PC-9 (cell line): ENCODE data around the gene POGLUT3. TPM values are rescaled to one million over a fixed set of nuclear protein-coding genes. Genes with fewer than 3 reads are reported as not detected.

Experiments used
- BruUV-seq: library from RNA; stranded (reverse); fragments of 400-500 nt; replicated peaks from 2 replicates; lab custom pipeline; 2021; lab: Mats Ljungman, UMichigan
- CTCF ChIA-PET: fragments of 300-600 bp; sonication (Branson Sonifier 250); formaldehyde crosslinking; loops from one replicate; lab custom pipeline; 2022; ENCODE audit warnings: antibody characterized with exemption; lab: Charles Lee
- POLR2A ChIA-PET: fragments of 300-600 bp; sonication (Branson Sonifier 250); formaldehyde crosslinking; loops from one replicate; lab custom pipeline; 2022; ENCODE audit warnings: antibody characterized with exemption; ENCODE audit not compliant: unreplicated experiment; lab: Charles Lee
- DNase-seq, 2 experiments: peaks; one replicate each; pipeline versions ENCODE4 v3.0.0 to v3.0.0-alpha.2; 2015 to 2022; ENCODE audit warnings: mixed read lengths in 1 of 2
- H2AFZ ChIP-seq: fragments of 200-600 bp; sonication (generic); 2 replicates; pipeline ENCODE4 v1.8.1; 2017; ENCODE audit warnings: antibody characterized with exemption
- H3F3A ChIP-seq: fragments of 200-600 bp; sonication (generic); 2 replicates; pipeline ENCODE4 v1.8.1; 2017; ENCODE audit warnings: antibody characterized with exemption, mild to moderate bottlenecking, low read depth; ENCODE audit not compliant: insufficient read depth
- H3K27ac ChIP-seq: fragments of 200-600 bp; sonication (generic); 2 replicates; pipeline ENCODE4 v1.6.1; 2016; ENCODE audit warnings: mixed run types
- H3K27me3 ChIP-seq: fragments of 200-600 bp; sonication (generic); 2 replicates; pipeline ENCODE4 v1.6.1; 2016; ENCODE audit warnings: low read depth, mixed run types; ENCODE audit not compliant: insufficient read depth
- H3K36me3 ChIP-seq: fragments of 200-600 bp; sonication (generic); 2 replicates; pipeline ENCODE4 v1.6.1; 2016; ENCODE audit warnings: low read depth, mixed run types
- H3K4me1 ChIP-seq: fragments of 200-600 bp; sonication (generic); replicated peaks from 2 replicates; pipeline ENCODE4 v1.6.1; 2016; ENCODE audit warnings: mixed run types; ENCODE audit not compliant: insufficient read depth
- H3K4me2 ChIP-seq: fragments of 200-600 bp; sonication (generic); 2 replicates; pipeline ENCODE4 v1.6.1; 2017; ENCODE audit warnings: mixed run types
- H3K4me3 ChIP-seq: fragments of 200-600 bp; sonication (generic); 2 replicates; pipeline ENCODE4 v1.6.1; 2016; ENCODE audit warnings: mixed run types
- H3K79me2 ChIP-seq: fragments of 200-600 bp; sonication (generic); 2 replicates; pipeline ENCODE4 v1.6.1; 2017; ENCODE audit warnings: low read depth, mixed run types
- H3K9me2 ChIP-seq: fragments of 200-600 bp; sonication (generic); 2 replicates; pipeline ENCODE4 v1.8.1; 2017; ENCODE audit warnings: mild to moderate bottlenecking; ENCODE audit not compliant: insufficient read depth
- H3K9me3 ChIP-seq: fragments of 200-600 bp; sonication (generic); 2 replicates; pipeline ENCODE4 v1.8.1; 2016; ENCODE audit warnings: low read depth; ENCODE audit not compliant: insufficient read depth
- H4K20me1 ChIP-seq: fragments of 200-600 bp; sonication (generic); 2 replicates; pipeline ENCODE4 v1.8.1; 2017; ENCODE audit not compliant: insufficient read depth
- CTCF ChIP-seq: fragments of 200-600 bp; sonication (generic); conservative IDR thresholded peaks from 2 replicates; pipeline ENCODE4 v1.6.1; 2017; ENCODE audit warnings: mixed run types, antibody characterized with exemption, mild to moderate bottlenecking, moderate library complexity
- EZH2 ChIP-seq: fragments of 200-600 bp; sonication (generic); IDR thresholded peaks from 2 replicates; pipeline ENCODE4 v1.8.0; 2017; ENCODE audit warnings: antibody characterized with exemption, low read depth
- intact Hi-C: fragments of 100-400 bp; cut with micrococcal nuclease; formaldehyde crosslinking; loops from one replicate; pipeline ENCODE4 v1.10.0; 2022; ENCODE audit not compliant: unreplicated experiment
- total RNA-seq: library from RNA; stranded (reverse); gene quantifications from 2 replicates; pipeline ENCODE4 v1.2.3, GENCODE V29; 2021

The POGLUT3 gene
- total RNA-seq, 1 experiment from 2014 or later: 31.7 TPM

GRCh38 chr11:108453207-108453835, 44.9 kb downstream of the POGLUT3 start:
- no peaks in the 10 kb centered on the region for H3K27me3 ChIP-seq

More at GRCh38 chr11:108453207-108453835, 44.9 kb downstream of the POGLUT3 start:
- H3K27ac ChIP-seq: no peak overlapping the region
- no peak overlapping the region for H2AFZ ChIP-seq
- BruUV-seq: no TSS peak
- H4K20me1 ChIP-seq: no peaks in the 10 kb centered on the region
- no peak for DNase-seq
- H3K9me2 ChIP-seq: no peaks in the 10 kb centered on the region
- H3K4me1 ChIP-seq: no peaks in the 10 kb centered on the region
- H3F3A ChIP-seq: no peaks in the 10 kb centered on the region
- H3K36me3 ChIP-seq: no peaks in the 10 kb centered on the region
- ChIA-PET CTCF (no interaction called here), POLR2A (no interaction called here)
- no peak overlapping the region for H3K4me2 ChIP-seq
- intact Hi-C loops: no loop called here
- no peaks in the 10 kb centered on the region for H3K79me2 ChIP-seq
- no peak for TF ChIP-seq EZH2
- TF ChIP-seq CTCF: no peak
- no peak overlapping the region for H3K4me3 ChIP-seq
- H3K9me3 ChIP-seq: peaks cover 6% of the 10 kb centered on the region; the same call in 1 of the 2 replicates

Other genes with a start within 250 kb of the POGLUT3 start
- 1.7 and 1.9 TPM in 2 replicates for gene C11orf65, start 30.9 kb downstream of the POGLUT3 start, total RNA-seq
- 23.3 and 36.3 TPM in 2 replicates for gene EXPH5, start 95.4 kb upstream of the POGLUT3 start, total RNA-seq
- 26.4 and 32.6 TPM in 2 replicates for gene DDX10, start 166.7 kb upstream of the POGLUT3 start, total RNA-seq